PC-9 (cell line): ENCODE data around the gene NID2.

Experiments used
- CTCF ChIP-seq: fragments of 200-600 bp; sonication (generic); conservative IDR thresholded peaks from 2 replicates; pipeline ENCODE4 v1.6.1; 2017; ENCODE audit warnings: mixed run types, antibody characterized with exemption, mild to moderate bottlenecking, moderate library complexity
- EZH2 ChIP-seq: fragments of 200-600 bp; sonication (generic); IDR thresholded peaks from 2 replicates; pipeline ENCODE4 v1.8.0; 2017; ENCODE audit warnings: antibody characterized with exemption, low read depth

DNA sequence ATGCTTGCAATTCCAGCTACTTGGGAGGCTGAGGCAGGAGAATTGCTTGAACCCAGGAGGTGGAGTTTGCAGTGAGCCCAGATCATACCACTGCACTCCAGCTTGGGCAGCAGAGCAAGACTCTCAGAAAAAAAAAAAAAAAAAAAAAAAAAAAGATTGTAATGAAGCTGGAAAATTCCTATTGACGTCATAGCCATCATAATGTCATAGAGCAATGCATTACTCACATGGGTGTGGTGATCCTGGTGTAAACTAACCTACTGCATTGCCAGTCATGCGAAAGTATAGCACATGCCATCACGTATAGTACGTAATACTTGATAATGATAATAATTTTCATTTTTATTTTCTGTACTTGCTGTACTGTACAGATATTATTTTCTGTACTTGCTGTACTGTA is 42.7 kb upstream of the NID2 start:
- TF ChIP-seq CTCF (no peak), EZH2 (no peak)
